Umbilical cord (tissue), 2 donors: ENCODE results near the gene RFT1. TPM values are rescaled to one million over a fixed set of nuclear protein-coding genes. Genes with fewer than 3 reads are reported as not detected.
A peak's percentile ranks its signal among the peaks of the same experiment; 100 is the strongest.
"Not testable (repeated sequence)": the region's sequence is repeated elsewhere in the genome, so short reads cannot be mapped to it uniquely, and the experiment has no call there.

Source experiments
- DNase-seq: peaks from one replicate; pipeline ENCODE4 v3.0.0-alpha.2; 2015; ENCODE audit warnings: low spot score
- total RNA-seq: library from RNA; depleted of rRNA; stranded (reverse); fragments of >200 nt; gene quantifications from one replicate; pipeline ENCODE4 v1.2.3, GENCODE V29; 2014; ENCODE audit warnings: low replicate concordance; ENCODE audit not compliant: insufficient read depth

The RFT1 gene
- total RNA-seq, 1 donor from 2014 or later = 10.4 TPM

- DNase-seq = no peak
These were observed 58.3 kb downstream of the RFT1 start for GRCh38 chr3:53071882-53072431.

GRCh38 chr3:53069422-53070068, 60.7 kb downstream of the RFT1 start:
- no peak for DNase-seq

GRCh38 chr3:53068176-53068575, 62.1 kb downstream of the RFT1 start:
- DNase-seq = no peak

- DNase-seq = no peak
These were observed 62.7 kb downstream of the RFT1 start for GRCh38 chr3:53067567-53067966.

GRCh38 chr3:53065841-53066480, 64.3 kb downstream of the RFT1 start:
- no peak for DNase-seq

GRCh38 chr3:53062905-53063304, 67.3 kb downstream of the RFT1 start:
- DNase-seq = no peak

- no peak for DNase-seq
These were observed 73.8 kb downstream of the RFT1 start for GRCh38 chr3:53056442-53056841.

GRCh38 chr3:53054233-53054632, 76.0 kb downstream of the RFT1 start:
- DNase-seq = not testable (repeated sequence)

GRCh38 chr3:53051929-53052328, 78.3 kb downstream of the RFT1 start:
- no peak for DNase-seq

- no peak for DNase-seq
These were observed 80.2 kb downstream of the RFT1 start for GRCh38 chr3:53049987-53050386.

GRCh38 chr3:53046171-53047170, 83.8 kb downstream of the RFT1 start:
- peak; percentile 38 for DNase-seq

- DNase-seq = peak; percentile 72
These were observed 84.6 kb downstream of the RFT1 start, which contains the start of gene SFMBT1 for GRCh38 chr3:53045518-53046170. Gene SFMBT1 (minus strand): TSS chr3:53046073. CDS start chr3:52969128, 76,945 bp downstream.

- peak; percentile 43 for DNase-seq
These were observed 85.3 kb downstream of the RFT1 start for GRCh38 chr3:53044711-53045517.

- DNase-seq = peak; percentile 2
These were observed 85.9 kb downstream of the RFT1 start for GRCh38 chr3:53044371-53044710.

GRCh38 chr3:53043738-53044137, 86.5 kb downstream of the RFT1 start:
- DNase-seq = no peak

GRCh38 chr3:53042651-53043050, 87.6 kb downstream of the RFT1 start:
- no peak for DNase-seq

GRCh38 chr3:53040351-53040820, 89.8 kb downstream of the RFT1 start:
- no peak for DNase-seq

- no peak for DNase-seq
These were observed 90.9 kb downstream of the RFT1 start for GRCh38 chr3:53039376-53039752.

- no peak for DNase-seq
These were observed 91.4 kb downstream of the RFT1 start for GRCh38 chr3:53038679-53039375.
